Neural crest cell (in vitro differentiated cells): ENCODE data around the gene MTMR12. TPM values are rescaled to one million over a fixed set of nuclear protein-coding genes. Genes with fewer than 3 reads are reported as not detected.

ENCODE experiments used
- DNase-seq: peaks from one replicate; pipeline ENCODE4 v3.0.0; 2021; ENCODE audit warnings: low read depth, mixed read lengths, low spot score
- H3K27ac Mint-ChIP-seq: one replicate; pipeline ENCODE4 v1.8.0; 2021; ENCODE audit warnings: mild to moderate bottlenecking, mixed read lengths; ENCODE audit not compliant: unreplicated experiment
- H3K27me3 Mint-ChIP-seq: 2 replicates; pipeline ENCODE4 v1.8.0; 2021; ENCODE audit warnings: low read depth, mild to moderate bottlenecking, mixed read lengths
- H3K36me3 Mint-ChIP-seq: 2 replicates; pipeline ENCODE4 v1.8.0; 2021; ENCODE audit warnings: low read depth, mild to moderate bottlenecking, mixed read lengths
- H3K4me1 Mint-ChIP-seq: 2 replicates; pipeline ENCODE4 v1.8.0; 2021; ENCODE audit warnings: mixed read lengths
- H3K4me3 Mint-ChIP-seq: one replicate; pipeline ENCODE4 v1.8.0; 2021; ENCODE audit warnings: mild to moderate bottlenecking, mixed read lengths
- H3K9me3 Mint-ChIP-seq: 2 replicates; pipeline ENCODE4 v1.8.0; 2021; ENCODE audit warnings: mixed read lengths
- CTCF ChIP-seq: fragments of 200-600 bp; sonication (generic); conservative IDR thresholded peaks from 2 replicates; pipeline ENCODE4 v1.5.0; 2021; ENCODE audit warnings: antibody characterized with exemption, mild to moderate bottlenecking
- total RNA-seq: library from RNA; stranded (reverse); gene quantifications from 2 replicates; pipeline ENCODE4 v1.2.1, GENCODE V29; 2021

MTMR12 gene
- total RNA-seq, 1 donor from 2014 or later = 28.1 TPM

- Mint-ChIP-seq H3K4me1 (peaks cover 29% of the 10 kb centered on the region), H3K27me3 (no peaks in the 10 kb centered on the region), H3K36me3 (peaks cover 7% of the 10 kb centered on the region), H3K27ac (no peak overlapping the region), H3K9me3 (no peaks in the 10 kb centered on the region), H3K4me3 (no peak overlapping the region)
- TF ChIP-seq CTCF = no peak
- DNase-seq = no peak
Measured at GRCh38 chr5:32276173-32276853, 36.4 kb downstream of the MTMR12 start.

DNA sequence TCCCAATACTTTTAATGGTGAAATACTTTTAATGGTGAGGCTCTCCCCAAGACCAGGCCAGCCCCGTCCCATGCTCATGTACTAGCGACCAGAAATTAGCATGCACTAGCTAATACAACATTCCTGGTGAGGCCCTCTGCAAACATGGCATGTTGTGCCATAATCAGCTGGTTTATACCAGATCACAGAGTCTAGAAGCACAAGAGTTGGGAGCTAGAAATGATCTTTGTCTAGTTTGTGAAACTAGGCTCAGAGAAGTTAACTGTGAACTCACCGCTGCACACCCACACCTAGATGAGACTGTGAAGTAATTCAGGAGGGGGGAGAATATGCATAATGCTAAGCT is 37.4 kb downstream of the MTMR12 start:
- peaks cover 29% of the 10 kb centered on the region for H3K4me1 Mint-ChIP-seq
- no peak overlapping the region for H3K4me3 Mint-ChIP-seq
- H3K9me3 Mint-ChIP-seq = no peaks in the 10 kb centered on the region
- DNase-seq = no peak
- TF ChIP-seq CTCF = no peak
- peaks cover 10% of the 10 kb centered on the region for H3K36me3 Mint-ChIP-seq
- H3K27ac Mint-ChIP-seq = peak overlapping the region; percentile 5
- H3K27me3 Mint-ChIP-seq = no peaks in the 10 kb centered on the region

DNA sequence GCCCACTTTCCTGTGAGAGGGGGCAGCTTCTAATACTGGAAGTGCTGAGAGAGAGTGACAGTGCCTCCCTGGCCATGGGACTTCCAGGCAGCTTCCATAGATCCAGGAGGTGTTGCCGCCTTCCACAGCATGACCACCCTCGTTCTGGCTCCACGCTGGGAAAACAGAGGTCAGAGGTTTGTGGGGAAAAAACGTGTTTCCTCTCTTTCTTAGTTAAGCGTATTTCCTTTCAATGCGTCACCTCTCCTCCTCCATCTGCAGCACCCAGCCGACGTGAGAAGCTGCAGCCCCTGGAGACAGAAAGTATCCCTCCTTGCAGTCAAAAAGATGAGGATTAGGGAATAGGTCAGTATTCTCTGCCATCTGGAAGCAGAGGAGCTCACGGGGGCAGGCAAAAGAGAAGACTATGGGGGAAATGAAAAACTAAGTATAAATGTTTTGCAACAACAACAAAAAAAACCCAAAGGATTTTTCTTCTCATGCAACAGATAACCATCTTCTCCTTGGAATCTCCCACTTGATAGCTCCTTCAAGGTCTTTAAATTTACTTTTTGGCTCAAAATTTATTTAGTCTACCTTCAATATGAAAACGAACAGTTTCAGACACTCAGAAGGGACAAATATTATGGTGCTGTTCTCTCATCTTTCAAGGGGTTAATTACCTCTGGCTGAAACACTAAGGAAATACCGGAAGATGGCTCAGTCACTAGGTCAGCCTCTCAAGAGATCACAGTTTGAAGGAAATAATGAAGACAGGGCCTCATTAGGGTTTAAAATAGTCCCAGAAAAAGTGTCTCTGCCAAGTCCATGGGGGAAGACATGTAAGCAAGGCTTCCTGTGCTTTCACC is 38.0 kb downstream of the MTMR12 start:
- no peak for TF ChIP-seq CTCF
- Mint-ChIP-seq H3K36me3 (peaks cover 13% of the 10 kb centered on the region), H3K27ac (peak overlapping the region; percentile 69), H3K4me3 (no peak overlapping the region), H3K9me3 (no peaks in the 10 kb centered on the region), H3K4me1 (peaks cover 29% of the 10 kb centered on the region), H3K27me3 (no peaks in the 10 kb centered on the region)
- DNase-seq = no peak

GRCh38 chr5:32273821-32274220 is 38.9 kb downstream of the MTMR12 start:
- Mint-ChIP-seq H3K27me3 (no peaks in the 10 kb centered on the region), H3K9me3 (no peaks in the 10 kb centered on the region)

DNA sequence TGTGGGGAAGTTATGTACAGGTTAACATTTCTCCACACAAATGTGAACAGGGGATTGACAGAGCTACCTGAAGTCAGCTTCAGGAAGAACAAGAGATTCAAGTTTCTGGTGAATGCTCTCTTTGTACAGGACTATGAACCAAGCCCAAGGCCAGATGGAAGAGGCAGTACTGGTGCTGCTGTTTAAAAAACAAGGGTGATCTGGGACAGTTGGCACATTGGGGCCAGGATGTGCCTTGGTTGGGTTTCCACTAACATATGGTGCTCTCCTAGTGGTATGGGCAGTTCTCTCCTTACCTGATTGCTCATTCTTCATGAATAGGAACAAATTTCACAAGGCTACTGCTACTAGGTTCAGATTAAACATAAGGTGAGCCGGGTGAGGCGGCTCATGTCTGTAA is 40.0 kb downstream of the MTMR12 start:
- H3K27ac Mint-ChIP-seq = no peak overlapping the region
- peaks cover 11% of the 10 kb centered on the region for H3K36me3 Mint-ChIP-seq
- H3K4me1 Mint-ChIP-seq = peaks cover 23% of the 10 kb centered on the region
- no peaks in the 10 kb centered on the region for H3K9me3 Mint-ChIP-seq
- H3K27me3 Mint-ChIP-seq = no peaks in the 10 kb centered on the region
- DNase-seq = no peak
- TF ChIP-seq CTCF = no peak
- H3K4me3 Mint-ChIP-seq = no peak overlapping the region

More at GRCh38 chr5:32273821-32274220, 38.9 kb downstream of the MTMR12 start:
- TF ChIP-seq CTCF = no peak
- no peak for DNase-seq
- peaks cover 29% of the 10 kb centered on the region for H3K4me1 Mint-ChIP-seq
- H3K27ac Mint-ChIP-seq = no peak overlapping the region
- peaks cover 11% of the 10 kb centered on the region for H3K36me3 Mint-ChIP-seq
- H3K4me3 Mint-ChIP-seq = no peak overlapping the region
